ENCODE results near the gene CRELD2.

CRELD2 gene

DNA sequence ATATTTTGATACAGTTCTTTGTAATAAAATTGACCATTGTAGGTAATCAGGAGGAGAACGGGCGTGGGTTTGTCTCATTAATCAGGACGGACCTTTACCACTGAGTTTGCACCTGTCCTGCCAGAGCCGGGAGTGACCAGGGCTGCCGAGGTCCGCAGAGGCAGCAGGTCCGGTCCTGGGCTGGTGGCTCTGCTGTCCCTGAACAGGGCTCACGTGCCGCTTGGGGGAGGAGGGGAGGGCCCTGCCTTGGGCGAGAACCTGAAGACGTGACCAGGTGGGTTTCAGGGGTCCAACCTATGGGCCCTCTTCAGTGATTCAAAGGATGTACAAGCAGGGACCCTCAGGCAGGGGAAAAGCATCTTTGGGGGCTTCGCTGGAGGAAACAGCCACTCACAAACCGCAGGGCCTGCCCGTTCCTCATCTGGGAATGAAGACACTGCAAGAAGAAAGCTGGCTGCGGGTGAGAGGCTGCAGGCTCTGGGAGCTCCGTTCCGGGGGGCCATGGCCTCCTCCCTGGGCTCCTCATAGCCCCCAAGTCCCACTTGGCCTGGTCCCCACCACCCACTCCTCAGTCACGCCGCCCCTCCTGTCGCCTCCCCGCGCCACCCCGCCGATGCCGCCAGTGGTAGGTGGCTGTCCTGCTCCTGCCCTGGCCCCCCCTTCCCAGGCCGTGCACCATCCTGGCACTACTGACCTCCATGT, 9.2 kb downstream of the CRELD2 start:
- H3K4me1 ChIP-seq (ENCODE audit: insufficient read depth, low read length) = peaks cover 6% of the 10 kb centered on the region
- no peak overlapping the region for H3K9ac ChIP-seq (ENCODE audit: low read length)
- H3K9me3 ChIP-seq (ENCODE audit: low read length) = no peaks in the 10 kb centered on the region
- no peaks in the 10 kb centered on the region for H3K36me3 ChIP-seq (ENCODE audit: insufficient read depth, low read length)
- H3K4me3 ChIP-seq (ENCODE audit: low read depth in 1 of 2, low read length in 2 of 2) = no peak overlapping the region
- H3K27me3 ChIP-seq (ENCODE audit: control insufficient read depth in 1 of 2, insufficient read depth in 2 of 2, low read length in 2 of 2) = peaks cover 0 to 10% of the 10 kb centered on the region in 2 donors
- no peak overlapping the region for H3K27ac ChIP-seq (ENCODE audit: low read depth, low read length)

DNA sequence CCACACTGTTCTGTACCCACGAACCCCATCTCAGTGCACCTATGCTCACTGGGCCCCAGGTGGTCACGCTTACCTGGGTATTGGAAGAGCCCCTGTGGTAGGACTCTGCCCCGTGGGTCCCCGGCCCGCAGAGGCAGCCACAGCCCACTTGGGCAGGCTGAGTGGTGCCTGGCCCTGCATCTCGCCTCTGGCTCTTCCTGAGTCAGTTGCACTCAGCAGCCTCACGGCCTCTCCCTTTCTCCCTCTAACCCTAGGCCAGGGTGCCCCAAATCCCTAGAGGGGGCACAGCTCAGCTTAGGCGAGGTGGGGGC, 9.7 kb downstream of the CRELD2 start:
- peaks cover 0 to 10% of the 10 kb centered on the region in 2 donors for H3K27me3 ChIP-seq (ENCODE audit: control insufficient read depth in 1 of 2, insufficient read depth in 2 of 2, low read length in 2 of 2)
- H3K9me3 ChIP-seq (ENCODE audit: low read length) = no peaks in the 10 kb centered on the region
- H3K4me3 ChIP-seq (ENCODE audit: low read depth in 1 of 2, low read length in 2 of 2) = no peak overlapping the region
- no peak overlapping the region for H3K9ac ChIP-seq (ENCODE audit: low read length)
- no peaks in the 10 kb centered on the region for H3K36me3 ChIP-seq (ENCODE audit: insufficient read depth, low read length)
- H3K4me1 ChIP-seq (ENCODE audit: insufficient read depth, low read length) = peaks cover 6% of the 10 kb centered on the region
- no peak overlapping the region for H3K27ac ChIP-seq (ENCODE audit: low read depth, low read length)

DNA sequence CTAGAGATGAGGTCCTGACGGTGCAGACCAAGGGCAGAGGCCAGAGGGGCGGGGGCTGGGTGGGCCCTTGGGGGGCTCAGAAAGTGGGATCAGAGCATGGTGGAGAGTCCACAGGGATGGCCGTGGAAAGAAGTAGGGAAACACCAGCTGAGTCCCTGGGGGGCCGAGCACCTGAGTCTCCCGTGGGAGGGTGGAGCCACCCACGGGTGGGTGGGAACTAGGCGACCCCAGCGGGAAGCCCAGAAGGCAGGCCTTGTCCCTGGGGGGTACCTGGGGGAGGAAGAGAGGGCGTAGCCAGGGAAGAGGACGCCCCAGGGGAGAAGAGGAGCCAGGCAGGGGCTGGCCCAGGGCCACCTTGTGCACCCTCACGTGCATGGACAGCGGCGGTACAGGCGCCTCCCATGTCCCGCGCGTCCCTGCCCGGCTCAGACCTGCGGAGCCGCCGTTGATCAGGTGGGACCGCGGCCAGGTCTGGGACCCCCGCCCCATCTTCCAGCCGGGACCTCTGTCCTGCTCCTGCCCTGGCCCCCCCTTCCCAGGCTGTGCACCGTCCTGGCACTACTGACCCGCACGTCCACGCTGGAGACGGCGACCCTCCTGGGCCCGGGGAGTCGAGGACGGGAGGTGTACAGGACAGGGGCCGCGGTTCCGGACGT, 10.2 kb downstream of the CRELD2 start:
- no peak overlapping the region for H3K9ac ChIP-seq (ENCODE audit: low read length)
- peaks cover 0 to 10% of the 10 kb centered on the region in 2 donors for H3K27me3 ChIP-seq (ENCODE audit: control insufficient read depth in 1 of 2, insufficient read depth in 2 of 2, low read length in 2 of 2)
- peaks cover 6% of the 10 kb centered on the region for H3K4me1 ChIP-seq (ENCODE audit: insufficient read depth, low read length)
- no peaks in the 10 kb centered on the region for H3K9me3 ChIP-seq (ENCODE audit: low read length)
- no peak overlapping the region for H3K4me3 ChIP-seq (ENCODE audit: low read depth in 1 of 2, low read length in 2 of 2)
- no peaks in the 10 kb centered on the region for H3K36me3 ChIP-seq (ENCODE audit: insufficient read depth, low read length)
- H3K27ac ChIP-seq (ENCODE audit: low read depth, low read length) = no peak overlapping the region

DNA sequence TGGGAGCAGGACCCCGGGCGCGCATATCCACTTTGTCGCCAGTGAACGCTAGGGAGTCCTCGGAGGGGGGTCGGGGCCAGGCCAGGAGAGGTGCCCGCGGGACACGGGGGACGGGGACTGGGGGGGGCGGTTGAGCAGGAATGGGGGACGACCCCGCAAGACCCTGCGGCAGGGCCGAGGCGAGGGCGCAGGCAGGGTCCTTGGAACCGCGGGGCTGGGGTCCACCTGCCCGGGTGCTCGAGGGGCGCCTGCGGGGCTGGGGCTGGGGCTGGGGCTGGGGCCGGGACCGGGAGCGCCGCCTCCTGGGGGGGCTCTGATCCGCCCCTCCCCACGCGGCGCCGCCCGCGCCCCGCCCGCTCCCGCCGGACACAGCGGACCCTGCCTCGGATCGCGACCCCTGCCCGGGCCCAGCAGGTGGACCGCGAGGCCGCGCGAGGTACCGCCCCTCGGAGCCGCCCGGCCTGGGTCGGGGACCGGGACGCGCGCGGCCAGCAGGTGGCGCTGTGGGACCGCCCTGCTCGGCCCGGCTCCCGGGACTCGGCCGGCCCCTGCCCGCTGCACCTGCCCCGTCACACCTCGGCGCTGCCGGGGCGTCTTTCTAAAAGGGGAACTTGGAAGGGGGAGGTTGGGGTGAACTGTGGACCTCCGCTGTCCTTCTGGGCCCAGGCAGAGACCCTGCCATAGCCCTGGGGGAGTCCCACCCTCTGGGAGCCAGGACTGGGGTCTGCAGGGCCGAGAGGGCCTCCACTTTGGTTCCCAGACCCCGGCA, 11.0 kb downstream of the CRELD2 start:
- Histone ChIP-seq H3K9ac (ENCODE audit: low read length) (no peak overlapping the region), H3K36me3 (ENCODE audit: insufficient read depth, low read length) (no peaks in the 10 kb centered on the region), H3K27ac (ENCODE audit: low read depth, low read length) (no peak overlapping the region), H3K4me1 (ENCODE audit: insufficient read depth, low read length) (peaks cover 6% of the 10 kb centered on the region), H3K27me3 (ENCODE audit: control insufficient read depth in 1 of 2, insufficient read depth in 2 of 2, low read length in 2 of 2) (peaks cover 0 to 10% of the 10 kb centered on the region in 2 donors), H3K4me3 (ENCODE audit: low read depth in 1 of 2, low read length in 2 of 2) (no peak overlapping the region), H3K9me3 (ENCODE audit: low read length) (no peaks in the 10 kb centered on the region)

DNA sequence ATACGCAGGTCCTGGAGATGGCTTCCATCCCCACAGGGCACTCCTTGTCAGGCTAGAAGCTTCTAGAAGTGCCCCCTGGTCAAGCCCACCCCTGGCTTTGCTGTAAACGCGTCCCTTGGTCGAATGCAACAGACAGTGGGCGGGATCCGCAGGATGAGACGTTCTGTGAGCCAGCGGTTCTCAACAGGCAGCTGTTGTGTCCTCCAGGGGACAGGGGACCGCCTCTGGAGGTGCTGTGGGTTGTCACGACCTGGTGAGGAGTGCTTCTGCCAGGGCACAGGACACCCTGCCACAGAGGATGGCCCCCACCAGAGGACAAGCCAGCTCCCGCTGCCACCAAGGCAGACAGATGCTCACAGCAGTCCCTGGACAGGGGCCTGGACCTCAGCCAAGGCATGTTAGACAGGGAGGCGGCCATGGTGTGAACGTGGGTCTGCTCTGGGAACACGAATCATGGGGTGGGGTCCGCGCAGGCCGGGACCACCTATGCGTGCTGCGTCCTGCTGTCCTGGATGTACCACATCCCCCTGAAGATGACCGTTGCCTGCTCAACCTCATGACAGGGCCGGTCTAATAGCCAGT, 11.7 kb downstream of the CRELD2 start:
- Histone ChIP-seq H3K27me3 (ENCODE audit: control insufficient read depth in 1 of 2, insufficient read depth in 2 of 2, low read length in 2 of 2) (peaks cover 0 to 10% of the 10 kb centered on the region in 2 donors), H3K4me3 (ENCODE audit: low read depth in 1 of 2, low read length in 2 of 2) (no peak overlapping the region), H3K9ac (ENCODE audit: low read length) (no peak overlapping the region), H3K36me3 (ENCODE audit: insufficient read depth, low read length) (no peaks in the 10 kb centered on the region), H3K4me1 (ENCODE audit: insufficient read depth, low read length) (peaks cover 6% of the 10 kb centered on the region), H3K9me3 (ENCODE audit: low read length) (no peaks in the 10 kb centered on the region), H3K27ac (ENCODE audit: low read depth, low read length) (no peak overlapping the region)

DNA sequence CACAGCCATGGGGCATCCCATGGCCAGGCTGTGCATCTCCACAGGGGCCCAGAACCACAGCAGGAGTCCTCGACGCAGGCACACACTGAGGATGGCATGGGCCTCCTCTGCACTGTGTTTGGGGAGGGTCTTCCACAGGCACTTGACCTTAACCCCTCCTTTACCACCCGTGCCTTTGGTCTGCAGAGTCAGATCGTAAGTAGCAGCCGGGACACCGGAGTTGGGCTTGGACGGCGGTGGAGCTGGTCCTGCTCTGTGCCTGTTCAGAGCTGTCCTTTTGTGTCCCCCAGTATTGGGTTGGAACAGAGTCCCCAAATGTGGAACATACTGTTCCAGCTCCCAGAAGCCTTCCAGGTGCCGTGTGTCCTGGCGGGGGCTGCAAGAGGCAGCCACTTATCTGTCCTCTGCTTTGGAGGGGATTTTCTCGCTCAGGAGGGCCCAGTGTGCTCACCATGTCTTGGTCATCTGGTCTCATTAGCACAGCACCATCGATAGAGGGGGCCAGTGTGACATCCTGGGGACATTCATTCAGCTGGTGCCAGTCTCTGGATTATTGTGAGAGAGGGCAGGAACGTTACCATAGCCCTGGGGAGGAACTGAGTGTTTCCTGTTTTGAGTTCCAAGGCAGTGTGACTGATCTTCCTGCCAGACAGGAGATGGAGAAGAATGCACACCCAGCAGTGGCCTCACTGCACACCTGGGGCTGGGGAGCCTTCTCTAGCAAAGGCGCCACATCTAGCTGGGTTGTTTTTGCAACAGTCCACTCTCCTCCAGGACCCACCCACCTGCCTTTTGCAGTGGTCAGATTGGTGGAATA, 12.4 kb downstream of the CRELD2 start:
- Histone ChIP-seq H3K27me3 (ENCODE audit: control insufficient read depth in 1 of 2, insufficient read depth in 2 of 2, low read length in 2 of 2) (peaks cover 0 to 10% of the 10 kb centered on the region in 2 donors), H3K4me1 (ENCODE audit: insufficient read depth, low read length) (peaks cover 6% of the 10 kb centered on the region), H3K9ac (ENCODE audit: low read length) (no peak overlapping the region), H3K36me3 (ENCODE audit: insufficient read depth, low read length) (no peaks in the 10 kb centered on the region), H3K9me3 (ENCODE audit: low read length) (no peaks in the 10 kb centered on the region), H3K4me3 (ENCODE audit: low read depth in 1 of 2, low read length in 2 of 2) (no peak overlapping the region), H3K27ac (ENCODE audit: low read depth, low read length) (no peak overlapping the region)

DNA sequence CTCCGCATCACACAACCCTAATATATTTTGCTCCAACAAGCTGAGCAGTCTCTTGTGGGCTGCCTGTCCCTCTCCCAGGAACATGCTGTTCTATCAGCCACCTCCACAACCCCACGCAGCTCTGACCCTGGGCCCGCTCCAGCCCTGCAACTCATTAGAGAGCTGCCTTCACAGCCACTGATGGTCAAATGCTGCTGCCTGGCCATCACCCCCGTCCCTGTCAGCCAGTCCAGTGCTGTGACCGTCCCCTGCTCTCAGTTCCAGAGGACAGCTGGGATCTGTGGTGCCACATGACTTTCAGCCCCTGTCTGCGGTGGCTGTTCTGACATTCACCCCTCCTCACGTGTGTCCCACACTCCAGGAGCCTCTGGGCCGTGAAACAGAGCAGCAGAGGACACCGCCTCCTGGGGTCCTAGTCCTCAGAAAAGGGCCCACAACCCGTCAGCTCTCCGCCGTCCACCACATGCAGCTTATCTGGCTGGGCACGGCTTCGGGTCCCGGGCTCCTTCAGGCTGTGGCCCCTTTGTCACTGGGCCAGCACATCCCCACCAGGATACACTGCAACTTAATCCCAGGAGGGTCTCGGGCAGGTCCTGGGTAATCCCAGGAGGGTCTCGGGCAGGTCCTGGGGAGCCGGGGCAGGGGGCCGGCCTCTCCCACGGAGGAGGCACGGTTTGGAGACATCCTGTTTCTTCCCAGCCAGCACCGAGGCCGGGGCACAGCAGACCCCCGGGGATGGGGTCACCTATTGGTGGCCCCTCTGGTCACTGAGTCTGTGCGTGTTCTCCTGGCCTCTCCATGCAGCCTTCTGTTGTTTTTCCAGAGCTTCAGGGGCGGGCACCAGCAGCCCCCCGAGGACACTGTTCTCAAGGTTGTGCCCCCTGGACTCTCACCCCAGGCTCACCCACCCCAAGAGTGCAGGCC, 15.1 kb downstream of the CRELD2 start:
- peaks cover 0 to 7% of the 10 kb centered on the region in 2 donors for H3K27me3 ChIP-seq (ENCODE audit: control insufficient read depth in 1 of 2, insufficient read depth in 2 of 2, low read length in 2 of 2)
- peak overlapping the region; percentile 72 for H3K27ac ChIP-seq (ENCODE audit: low read depth, low read length)
- no peak overlapping the region for H3K9ac ChIP-seq (ENCODE audit: low read length)
- H3K36me3 ChIP-seq (ENCODE audit: insufficient read depth, low read length) = no peaks in the 10 kb centered on the region
- H3K4me1 ChIP-seq (ENCODE audit: insufficient read depth, low read length) = peaks cover 21% of the 10 kb centered on the region
- H3K4me3 ChIP-seq (ENCODE audit: low read depth in 1 of 2, low read length in 2 of 2) = no peak overlapping the region
- no peaks in the 10 kb centered on the region for H3K9me3 ChIP-seq (ENCODE audit: low read length)

DNA sequence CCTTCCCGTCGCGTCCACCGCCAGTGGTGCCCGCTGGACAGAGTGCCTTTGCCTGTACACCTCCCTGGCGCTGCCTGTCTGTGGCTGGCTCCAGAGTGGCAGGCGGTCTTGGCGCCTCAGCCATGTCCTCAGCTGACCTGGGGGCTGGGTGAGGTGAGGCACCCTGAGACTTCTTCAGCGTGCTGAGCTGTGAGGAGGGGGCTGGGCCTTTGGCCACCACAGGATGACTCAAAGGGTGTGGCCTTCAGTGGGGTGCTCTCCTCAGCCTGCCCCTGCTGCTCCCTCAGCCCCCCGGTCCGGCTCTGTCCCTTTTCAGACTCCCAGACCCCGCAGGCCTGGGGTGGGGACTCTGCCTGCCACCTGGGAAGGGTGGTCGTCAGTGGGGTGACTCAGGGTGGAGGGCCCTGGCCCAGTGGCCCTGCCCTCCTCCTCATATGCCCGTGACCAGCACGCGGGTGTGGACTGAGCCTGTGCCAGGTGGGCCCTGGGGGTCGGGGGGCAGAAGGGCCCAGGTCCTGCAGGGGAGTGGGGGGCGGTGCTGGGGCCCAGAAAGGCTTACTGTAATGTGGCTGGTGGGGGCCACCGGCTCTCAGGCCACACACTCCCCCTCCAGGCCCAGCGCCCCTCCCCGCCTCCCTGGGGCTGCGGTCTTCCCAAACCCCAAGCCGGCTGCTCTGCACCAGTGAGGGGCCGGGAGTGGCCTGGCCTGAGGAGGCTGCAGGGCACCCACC, 15.9 kb downstream of the CRELD2 start:
- Histone ChIP-seq H3K9ac (ENCODE audit: low read length) (no peak overlapping the region), H3K27ac (ENCODE audit: low read depth, low read length) (peak overlapping the region; percentile 72), H3K4me3 (ENCODE audit: low read depth in 1 of 2, low read length in 2 of 2) (peak overlapping the region in 1 of 2 donors; percentile 32), H3K36me3 (ENCODE audit: insufficient read depth, low read length) (no peaks in the 10 kb centered on the region), H3K4me1 (ENCODE audit: insufficient read depth, low read length) (peaks cover 21% of the 10 kb centered on the region), H3K9me3 (ENCODE audit: low read length) (no peaks in the 10 kb centered on the region), H3K27me3 (ENCODE audit: control insufficient read depth in 1 of 2, insufficient read depth in 2 of 2, low read length in 2 of 2) (no peaks in the 10 kb centered on the region)

DNA sequence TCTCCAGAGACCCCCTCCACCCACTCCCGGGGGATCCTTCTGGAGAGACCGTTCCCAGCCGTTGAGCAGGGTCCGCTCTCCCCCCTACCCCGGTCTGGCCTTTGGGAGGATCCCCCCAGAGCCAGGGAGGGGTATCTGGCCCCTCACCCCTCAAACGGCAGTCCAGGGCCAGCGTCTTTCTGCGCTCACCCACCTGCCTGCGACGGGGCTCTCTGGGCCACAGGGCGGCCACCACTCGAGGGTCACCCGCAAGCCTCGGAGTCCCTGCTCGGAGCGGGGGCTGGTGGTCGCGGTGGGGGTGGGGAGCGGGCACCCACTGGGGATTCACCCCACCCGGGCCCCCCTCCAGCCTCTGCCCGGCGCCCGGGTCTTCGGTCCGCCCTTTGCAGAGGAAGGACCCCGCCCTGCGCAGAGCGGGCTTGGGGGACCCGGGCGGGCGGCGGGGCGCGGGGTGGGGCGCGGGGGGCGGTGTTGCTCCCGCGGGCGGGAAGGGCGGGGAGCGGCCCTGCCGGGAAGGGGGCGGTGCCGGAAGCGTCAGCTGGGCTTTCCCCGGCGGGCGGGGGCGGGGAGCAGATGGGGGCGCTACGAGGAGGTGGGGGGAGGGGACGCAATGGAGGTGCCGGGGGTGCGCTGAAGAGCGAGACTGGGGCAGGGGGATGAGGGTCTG, 16.6 kb downstream of the CRELD2 start:
- Histone ChIP-seq H3K4me3 (ENCODE audit: low read depth in 1 of 2, low read length in 2 of 2) (peak overlapping the region in 1 of 2 donors; percentile 32), H3K9me3 (ENCODE audit: low read length) (no peaks in the 10 kb centered on the region), H3K4me1 (ENCODE audit: insufficient read depth, low read length) (peaks cover 16% of the 10 kb centered on the region), H3K27ac (ENCODE audit: low read depth, low read length) (peak overlapping the region; percentile 72), H3K27me3 (ENCODE audit: control insufficient read depth in 1 of 2, insufficient read depth in 2 of 2, low read length in 2 of 2) (no peaks in the 10 kb centered on the region), H3K36me3 (ENCODE audit: insufficient read depth, low read length) (no peaks in the 10 kb centered on the region), H3K9ac (ENCODE audit: low read length) (no peak overlapping the region)

All from muscle layer of colon (tissue), 2 donors.